Kidney epithelial cell (primary cell): Measurements from ENCODE around the gene MAGEF1. TPM values are rescaled to one million over a fixed set of nuclear protein-coding genes. Genes with fewer than 3 reads are reported as not detected.

ENCODE experiments used
- DNase-seq: peaks from one replicate; pipeline ENCODE4 v3.0.0-alpha.2; 2010; ENCODE audit warnings: low read depth
- H3K27me3 ChIP-seq: 2 replicates; pipeline ENCODE4 v1.6.0; 2011; ENCODE audit warnings: low read length; ENCODE audit not compliant: control insufficient read depth, insufficient read depth
- H3K36me3 ChIP-seq: 2 replicates; pipeline ENCODE4 v1.5.1; 2011; ENCODE audit warnings: low read length; ENCODE audit not compliant: control insufficient read depth, insufficient read depth
- H3K4me3 ChIP-seq: 2 replicates; pipeline ENCODE4 v1.5.1; 2011; ENCODE audit warnings: low read depth, mild to moderate bottlenecking, control low read depth, low read length
- total RNA-seq: library from RNA; depleted of rRNA; stranded (reverse); fragments of >200 nt; gene quantifications from 2 replicates; pipeline ENCODE4 v1.2.3, GENCODE V29; 2015
- TF ChIP-seq, protein P1 (sequence below): IDR thresholded peaks from 2 replicates; pipeline ENCODE4 v1.5.1; 2011; ENCODE audit warnings: mild to moderate bottlenecking, moderate library complexity, low read length, control low read depth, inconsistent platforms; ENCODE audit not compliant: insufficient read depth, poor library complexity, severe bottlenecking

Gene MAGEF1
- total RNA-seq, 1 donor from 2014 or later: 48.0 TPM

DNA sequence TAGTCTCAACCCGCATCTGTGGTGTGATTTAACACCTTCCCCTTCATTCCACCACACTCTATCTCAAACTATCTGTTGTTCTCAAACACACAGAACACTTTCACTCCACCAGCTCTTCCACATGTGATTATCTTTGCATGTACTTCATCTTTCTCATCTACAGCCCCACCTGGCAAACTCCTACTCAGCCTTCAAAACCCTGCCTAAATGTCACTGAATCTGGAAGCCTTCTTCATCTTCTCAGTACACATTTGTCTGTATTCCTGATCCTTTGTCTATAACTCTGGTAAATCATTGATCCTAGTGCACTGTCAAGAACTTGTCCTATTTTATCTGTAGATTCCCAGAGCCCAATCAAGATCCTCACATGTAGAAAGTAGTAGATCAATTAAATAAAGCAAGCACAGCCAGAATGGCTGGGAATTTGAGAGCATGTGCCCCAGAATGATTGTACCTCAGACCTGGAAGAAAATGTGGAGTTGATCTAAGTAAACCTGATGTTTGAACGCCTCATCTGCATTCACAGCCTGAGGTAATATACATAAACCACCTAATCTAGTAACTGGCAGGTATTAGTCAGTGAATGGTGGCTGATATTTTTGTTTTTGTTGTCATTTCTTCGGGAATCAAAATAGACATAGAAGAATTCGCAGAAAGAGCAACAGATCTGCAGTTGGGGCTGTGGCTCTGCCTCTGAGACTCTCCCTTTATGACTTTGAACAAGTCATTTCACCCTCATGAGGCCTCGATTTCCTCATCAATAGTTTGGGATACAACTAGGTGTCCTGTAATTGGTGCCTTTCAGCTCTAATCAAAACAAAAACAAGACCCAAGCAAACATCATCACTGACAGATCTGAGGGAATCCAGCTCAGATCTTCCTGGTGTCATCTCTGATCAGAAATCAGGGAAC is 28.0 kb upstream of the MAGEF1 start:
- TF ChIP-seq, protein P1, sequence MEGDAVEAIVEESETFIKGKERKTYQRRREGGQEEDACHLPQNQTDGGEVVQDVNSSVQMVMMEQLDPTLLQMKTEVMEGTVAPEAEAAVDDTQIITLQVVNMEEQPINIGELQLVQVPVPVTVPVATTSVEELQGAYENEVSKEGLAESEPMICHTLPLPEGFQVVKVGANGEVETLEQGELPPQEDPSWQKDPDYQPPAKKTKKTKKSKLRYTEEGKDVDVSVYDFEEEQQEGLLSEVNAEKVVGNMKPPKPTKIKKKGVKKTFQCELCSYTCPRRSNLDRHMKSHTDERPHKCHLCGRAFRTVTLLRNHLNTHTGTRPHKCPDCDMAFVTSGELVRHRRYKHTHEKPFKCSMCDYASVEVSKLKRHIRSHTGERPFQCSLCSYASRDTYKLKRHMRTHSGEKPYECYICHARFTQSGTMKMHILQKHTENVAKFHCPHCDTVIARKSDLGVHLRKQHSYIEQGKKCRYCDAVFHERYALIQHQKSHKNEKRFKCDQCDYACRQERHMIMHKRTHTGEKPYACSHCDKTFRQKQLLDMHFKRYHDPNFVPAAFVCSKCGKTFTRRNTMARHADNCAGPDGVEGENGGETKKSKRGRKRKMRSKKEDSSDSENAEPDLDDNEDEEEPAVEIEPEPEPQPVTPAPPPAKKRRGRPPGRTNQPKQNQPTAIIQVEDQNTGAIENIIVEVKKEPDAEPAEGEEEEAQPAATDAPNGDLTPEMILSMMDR: no peak
- Histone ChIP-seq H3K4me3 (no peak overlapping the region), H3K27me3 (peaks cover 3% of the 10 kb centered on the region), H3K36me3 (no peaks in the 10 kb centered on the region)
- DNase-seq: no peak

DNA sequence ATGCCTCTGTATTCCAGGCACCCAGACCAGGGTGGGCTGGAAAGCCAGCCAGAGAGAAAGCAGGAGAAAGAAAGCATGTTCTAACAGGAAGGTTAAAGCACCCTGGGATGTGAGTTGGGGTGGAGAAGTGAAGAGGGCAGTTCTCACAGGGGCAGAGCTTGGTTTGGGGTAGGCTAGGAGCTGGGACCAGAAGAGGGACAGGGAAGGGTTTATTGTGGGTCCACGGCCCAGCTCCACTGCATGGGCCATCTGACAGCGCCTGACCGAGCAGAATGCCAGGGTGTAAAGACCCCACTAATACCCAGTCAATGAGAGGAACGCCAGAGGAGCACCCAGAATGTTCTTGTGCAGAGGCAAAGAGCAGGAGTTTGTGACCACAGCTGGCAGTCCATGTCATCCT is 27.1 kb upstream of the MAGEF1 start:
- no peak for DNase-seq
- H3K4me3 ChIP-seq: no peak overlapping the region
- H3K27me3 ChIP-seq: peaks cover 3% of the 10 kb centered on the region
- TF ChIP-seq, protein P1: no peak
- H3K36me3 ChIP-seq: no peaks in the 10 kb centered on the region

DNA sequence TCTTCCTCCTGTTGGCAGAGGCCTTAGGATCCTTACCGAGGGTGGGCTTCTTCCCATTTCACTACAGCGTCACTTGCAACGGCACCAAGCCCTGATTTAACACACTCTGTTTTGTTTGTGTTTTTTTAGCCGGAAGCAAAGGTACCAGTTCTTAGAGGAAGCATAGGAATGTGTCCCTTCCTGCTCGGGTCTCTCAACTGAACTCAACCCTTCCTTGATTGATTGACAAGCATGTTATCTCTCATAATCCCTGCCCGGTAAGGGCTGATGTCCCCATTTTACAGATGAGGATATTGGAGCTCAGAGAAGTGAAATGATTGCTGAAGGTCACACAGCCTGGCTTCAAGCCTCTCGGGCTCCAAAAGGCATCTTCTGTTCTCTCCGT is 26.6 kb upstream of the MAGEF1 start:
- Histone ChIP-seq H3K36me3 (no peaks in the 10 kb centered on the region), H3K4me3 (no peak overlapping the region), H3K27me3 (peaks cover 3% of the 10 kb centered on the region)
- DNase-seq: no peak
- TF ChIP-seq, protein P1: no peak

DNA sequence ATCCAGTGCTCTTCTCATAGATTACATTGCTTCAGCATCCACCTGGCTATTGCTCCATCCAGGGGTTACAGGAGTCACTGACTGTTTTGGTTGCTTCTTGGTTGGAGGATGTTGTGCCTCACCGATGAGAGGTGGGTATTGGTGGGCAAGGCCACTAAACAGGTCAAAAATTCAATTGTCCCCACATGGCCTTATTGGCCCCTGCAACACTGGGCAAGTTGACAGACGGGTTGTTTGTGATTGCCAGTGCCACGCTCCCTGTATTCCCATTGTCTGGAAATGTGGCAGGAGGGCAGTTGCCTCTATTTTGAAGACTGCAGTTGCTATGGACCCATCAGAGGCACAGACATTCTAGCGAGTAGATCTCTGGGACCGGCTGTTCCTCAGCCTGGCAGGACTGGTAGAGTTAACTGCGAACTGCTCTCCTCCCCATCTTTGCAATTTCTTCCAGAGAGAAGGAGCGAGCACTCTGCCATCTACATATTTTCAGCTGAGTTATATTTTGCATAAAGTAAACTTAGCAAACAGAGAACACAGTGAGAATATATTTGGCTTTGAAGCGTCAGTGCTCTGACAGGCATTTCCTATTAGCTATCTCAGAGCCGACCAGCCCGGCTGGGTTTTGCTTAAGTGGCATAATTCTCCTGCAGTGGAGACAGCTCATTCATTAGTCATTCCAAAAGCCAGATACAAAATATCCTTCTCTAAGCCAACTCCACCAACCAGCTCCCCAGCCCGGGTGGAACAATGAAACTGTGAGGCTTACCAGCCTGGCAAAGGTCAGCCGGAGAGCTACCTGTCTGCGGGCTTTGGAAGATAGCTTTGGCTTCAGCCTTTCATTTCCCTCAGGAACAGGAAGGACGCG is 26.0 kb upstream of the MAGEF1 start:
- Histone ChIP-seq H3K36me3 (no peaks in the 10 kb centered on the region), H3K27me3 (peaks cover 3% of the 10 kb centered on the region), H3K4me3 (no peak overlapping the region)
- TF ChIP-seq, protein P1: no peak
- DNase-seq: no peak

DNA sequence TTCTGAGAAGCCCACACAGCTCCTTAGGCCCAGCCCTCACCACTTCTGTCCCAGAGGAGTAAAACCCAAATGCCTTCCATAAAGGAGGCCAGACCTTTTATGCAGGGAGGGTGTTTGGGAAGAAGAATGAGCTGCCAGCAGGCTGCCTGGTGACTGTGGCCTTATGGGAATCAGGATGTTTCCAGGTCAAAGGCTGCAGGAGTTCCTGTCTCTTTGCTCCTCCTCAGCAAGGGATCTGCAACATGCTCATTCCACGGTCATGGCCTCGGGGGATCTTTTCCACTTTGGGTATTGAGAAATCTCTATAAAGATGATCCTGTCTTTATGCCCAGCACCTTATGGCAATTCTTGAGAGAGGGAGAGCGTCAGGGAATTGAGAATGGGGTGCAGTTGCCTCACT is 25.2 kb upstream of the MAGEF1 start:
- TF ChIP-seq, protein P1: no peak
- peaks cover 3% of the 10 kb centered on the region for H3K27me3 ChIP-seq
- DNase-seq: no peak
- no peak overlapping the region for H3K4me3 ChIP-seq
- no peaks in the 10 kb centered on the region for H3K36me3 ChIP-seq
